GM19452 (cell line): Measurements from ENCODE around the gene CCNI2.

Source experiments
- ATAC-seq: cut with Tn5 transposase; IDR thresholded peaks from one replicate; pipeline ENCODE4 v1.9.1; 2021; ENCODE audit not compliant: unreplicated experiment

The CCNI2 gene

GRCh38 chr5:132764671-132765238 is 17.5 kb downstream of the CCNI2 start:
- no peak for ATAC-seq

- no peak for ATAC-seq
Measured at GRCh38 chr5:132765311-132766019, 18.2 kb downstream of the CCNI2 start.

- no peak for ATAC-seq
Measured at GRCh38 chr5:132766020-132766805, 19.0 kb downstream of the CCNI2 start.

- no peak for ATAC-seq
Measured at GRCh38 chr5:132766806-132767055, 19.5 kb downstream of the CCNI2 start.

GRCh38 chr5:132767150-132767549 is 19.9 kb downstream of the CCNI2 start:
- ATAC-seq = no peak

- no peak for ATAC-seq
Measured at GRCh38 chr5:132768485-132768868, 21.3 kb downstream of the CCNI2 start.

- ATAC-seq = no peak
Measured at GRCh38 chr5:132770476-132771159, 23.4 kb downstream of the CCNI2 start.

- ATAC-seq = no peak
Measured at GRCh38 chr5:132771503-132771998, 24.3 kb downstream of the CCNI2 start.

GRCh38 chr5:132772291-132773070 is 25.3 kb downstream of the CCNI2 start:
- no peak for ATAC-seq

- ATAC-seq = no peak
Measured at GRCh38 chr5:132773114-132773513, 25.9 kb downstream of the CCNI2 start.

GRCh38 chr5:132773601-132774355 is 26.6 kb downstream of the CCNI2 start:
- ATAC-seq = no peak

- no peak for ATAC-seq
Measured at GRCh38 chr5:132774406-132774805, 27.2 kb downstream of the CCNI2 start.

- ATAC-seq = no peak
Measured at GRCh38 chr5:132774896-132775295, 27.7 kb downstream of the CCNI2 start.

- no peak for ATAC-seq
Measured at GRCh38 chr5:132775476-132775961, 28.3 kb downstream of the CCNI2 start.

- peak; percentile 21 for ATAC-seq
Measured at GRCh38 chr5:132776131-132776937, 29.1 kb downstream of the CCNI2 start.

GRCh38 chr5:132776938-132777208 is 29.6 kb downstream of the CCNI2 start:
- no peak for ATAC-seq

GRCh38 chr5:132777209-132778069 is 30.2 kb downstream of the CCNI2 start, which contains the start of gene SEPTIN8:
SEPTIN8 (minus strand) TSS chr5:132777239; CDS start chr5:132777137, 102 bp downstream.
- ATAC-seq = peak; percentile 59

- no peak for ATAC-seq
Measured at GRCh38 chr5:132778129-132778528, 30.9 kb downstream of the CCNI2 start.
